Measurements from ENCODE around the gene NRG3. TPM values are rescaled to one million over a fixed set of nuclear protein-coding genes. Genes with fewer than 3 reads are reported as not detected.

NRG3 gene
- total RNA-seq, 1 donor from 2014 or later: not detected

GRCh38 chr10:82821043-82821442 is 946.0 kb downstream of the NRG3 start:
- H3K36me3 Mint-ChIP-seq (ENCODE audit: low read depth): no peaks in the 10 kb centered on the region
- no peaks in the 10 kb centered on the region for H3K9me3 Mint-ChIP-seq (ENCODE audit: low read depth)
- H3K27ac Mint-ChIP-seq (ENCODE audit: unreplicated experiment): no peak overlapping the region
- peaks cover 6% of the 10 kb centered on the region for H3K27me3 Mint-ChIP-seq (ENCODE audit: low read depth)
- no peak for TF ChIP-seq CTCF (IDR thresholded peaks at IDR 0.05)
- H3K4me1 Mint-ChIP-seq (ENCODE audit: low read depth): no peaks in the 10 kb centered on the region
- H3K4me3 Mint-ChIP-seq (ENCODE audit: unreplicated experiment): no peak overlapping the region
- DNase-seq (ENCODE audit: low spot score): no peak

GRCh38 chr10:82826132-82826531 is 951.1 kb downstream of the NRG3 start:
- Mint-ChIP-seq H3K4me1 (ENCODE audit: low read depth) (no peaks in the 10 kb centered on the region), H3K27ac (ENCODE audit: unreplicated experiment) (no peak overlapping the region), H3K9me3 (ENCODE audit: low read depth) (no peaks in the 10 kb centered on the region), H3K27me3 (ENCODE audit: low read depth) (peaks cover 8% of the 10 kb centered on the region), H3K4me3 (ENCODE audit: unreplicated experiment) (no peak overlapping the region), H3K36me3 (ENCODE audit: low read depth) (no peaks in the 10 kb centered on the region)
- no peak for TF ChIP-seq CTCF (IDR thresholded peaks at IDR 0.05)
- no peak for DNase-seq (ENCODE audit: low spot score)

GRCh38 chr10:82827901-82828300 is 952.9 kb downstream of the NRG3 start:
- H3K4me3 Mint-ChIP-seq (ENCODE audit: unreplicated experiment): no peak overlapping the region
- no peak for DNase-seq (ENCODE audit: low spot score)
- peaks cover 7% of the 10 kb centered on the region for H3K27me3 Mint-ChIP-seq (ENCODE audit: low read depth)
- no peak overlapping the region for H3K27ac Mint-ChIP-seq (ENCODE audit: unreplicated experiment)
- TF ChIP-seq CTCF (IDR thresholded peaks at IDR 0.05): no peak
- H3K36me3 Mint-ChIP-seq (ENCODE audit: low read depth): no peaks in the 10 kb centered on the region
- H3K9me3 Mint-ChIP-seq (ENCODE audit: low read depth): no peaks in the 10 kb centered on the region
- no peaks in the 10 kb centered on the region for H3K4me1 Mint-ChIP-seq (ENCODE audit: low read depth)

GRCh38 chr10:82847242-82847641 is 972.2 kb downstream of the NRG3 start:
- H3K4me1 Mint-ChIP-seq (ENCODE audit: low read depth): no peaks in the 10 kb centered on the region
- no peak for DNase-seq (ENCODE audit: low spot score)
- no peak overlapping the region for H3K27ac Mint-ChIP-seq (ENCODE audit: unreplicated experiment)
- H3K27me3 Mint-ChIP-seq (ENCODE audit: low read depth): peaks cover 5% of the 10 kb centered on the region
- no peaks in the 10 kb centered on the region for H3K36me3 Mint-ChIP-seq (ENCODE audit: low read depth)
- no peaks in the 10 kb centered on the region for H3K9me3 Mint-ChIP-seq (ENCODE audit: low read depth)
- no peak overlapping the region for H3K4me3 Mint-ChIP-seq (ENCODE audit: unreplicated experiment)
- no peak for TF ChIP-seq CTCF (IDR thresholded peaks at IDR 0.05)

- Mint-ChIP-seq H3K4me3 (ENCODE audit: unreplicated experiment) (no peak overlapping the region), H3K4me1 (ENCODE audit: low read depth) (no peaks in the 10 kb centered on the region), H3K27ac (ENCODE audit: unreplicated experiment) (no peak overlapping the region), H3K36me3 (ENCODE audit: low read depth) (no peaks in the 10 kb centered on the region), H3K27me3 (ENCODE audit: low read depth) (peaks cover 5% of the 10 kb centered on the region), H3K9me3 (ENCODE audit: low read depth) (no peaks in the 10 kb centered on the region)
- TF ChIP-seq CTCF (IDR thresholded peaks at IDR 0.05): no peak
- DNase-seq (ENCODE audit: low spot score): no peak
These were observed 975.2 kb downstream of the NRG3 start for GRCh38 chr10:82850191-82850590.
